ENCODE measurements around the gene SGSM2.

Gene SGSM2

DNA sequence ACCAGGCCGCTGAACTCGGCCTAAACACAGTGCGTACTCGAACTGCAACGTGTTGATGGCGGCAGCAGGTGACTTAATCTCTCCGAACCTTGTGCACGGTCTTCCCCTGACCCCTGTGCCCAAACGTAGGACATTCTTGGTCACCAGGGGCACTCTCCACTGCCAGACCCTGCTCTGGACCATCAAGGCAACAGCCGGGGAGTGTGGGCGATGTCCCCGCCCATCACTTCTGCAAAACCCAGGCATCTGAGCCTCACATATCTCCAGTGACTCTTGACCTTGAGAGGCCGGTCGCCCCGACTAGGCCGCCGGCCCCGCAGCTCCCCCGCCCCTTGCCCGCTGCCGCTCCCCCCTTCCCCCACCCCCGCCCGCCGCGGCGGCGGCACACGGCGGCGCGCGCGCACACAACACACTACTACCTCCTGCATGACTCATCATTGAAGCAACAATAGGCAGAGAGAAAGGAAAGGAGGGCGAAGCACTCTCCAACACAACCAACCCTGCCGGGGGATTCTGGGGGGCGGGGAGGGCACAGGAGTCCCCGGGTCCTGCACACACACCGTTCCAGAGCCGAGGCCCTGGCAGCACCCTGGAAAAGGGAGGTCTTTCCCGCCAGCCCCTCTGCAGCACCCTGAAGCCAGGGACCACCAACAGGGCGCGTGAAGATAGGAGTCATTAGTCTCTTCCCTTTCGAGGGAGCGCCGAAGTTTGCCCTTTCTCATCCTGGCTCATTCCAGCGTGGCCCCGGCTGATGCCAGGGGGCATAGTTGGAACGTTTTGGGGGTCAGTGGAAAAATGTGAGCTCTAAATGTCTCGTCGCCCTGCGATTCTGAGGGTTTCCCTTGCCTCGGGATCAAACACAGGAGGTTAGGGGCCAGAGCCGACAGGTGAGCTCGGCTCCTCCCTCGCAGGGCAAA, 61.6 kb downstream of the SGSM2 start:
- peak; percentile 86 for DNase-seq (ENCODE audit: low spot score)

GRCh38 chr17:2399572-2400473, 62.5 kb downstream of the SGSM2 start:
- DNase-seq (ENCODE audit: low spot score) = peak; percentile 91

DNA sequence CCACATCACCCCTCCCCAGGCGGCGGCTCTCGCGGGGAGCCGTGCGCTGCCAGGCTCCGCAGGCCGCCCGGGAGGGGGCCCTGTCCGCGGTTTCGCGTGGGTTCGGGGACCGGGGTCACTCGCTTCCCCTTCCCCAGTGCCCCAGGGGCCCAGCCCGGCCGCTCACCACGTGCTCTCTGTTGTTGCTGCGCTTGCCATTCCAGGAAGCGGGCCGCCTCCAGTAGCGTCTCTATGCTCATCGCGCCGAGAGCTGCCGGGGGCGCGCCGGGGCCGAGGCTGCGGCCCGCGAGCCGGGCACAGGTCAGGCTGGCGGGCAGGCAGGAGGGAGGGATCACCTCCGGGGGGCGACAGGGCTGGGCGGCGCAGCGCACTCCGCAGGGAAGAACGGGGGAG, 63.2 kb downstream of the SGSM2 start:
- peak; percentile 70 for DNase-seq (ENCODE audit: low spot score)

DNA sequence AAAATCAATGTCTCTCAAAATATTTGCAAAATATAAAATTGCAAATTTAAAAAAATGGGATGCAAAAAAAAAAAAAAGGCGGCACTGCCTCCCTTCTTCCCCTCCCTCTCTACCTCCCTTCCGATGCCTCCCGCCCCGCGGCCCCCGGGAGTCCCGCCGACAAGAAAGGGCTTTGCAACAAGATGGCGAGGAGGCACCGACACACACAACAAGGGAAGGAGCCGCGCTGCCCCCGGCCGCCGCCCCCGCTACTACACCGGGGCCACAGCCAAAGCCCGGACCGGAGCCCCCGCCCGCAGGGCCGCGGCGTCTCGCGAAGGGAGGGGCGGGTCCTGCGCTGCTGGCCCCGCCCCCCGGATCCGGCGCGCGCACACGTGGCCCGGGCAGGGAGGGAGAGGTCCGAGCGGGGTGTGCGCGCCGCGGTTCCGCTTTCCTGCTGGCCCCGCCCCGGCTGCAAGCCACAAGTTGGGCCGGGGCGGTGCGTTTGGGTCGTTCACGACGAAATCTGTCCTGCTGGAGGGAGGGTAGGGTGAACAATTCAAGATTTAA, 63.6 kb downstream of the SGSM2 start, which contains the start of gene MNT:
Gene MNT, minus strand, starts transcription at position 184 of the 549 bp plus-strand sequence. CDS start 348 bp downstream, outside the sequence.
- DNase-seq (ENCODE audit: low spot score) = peak; percentile 93

DNA sequence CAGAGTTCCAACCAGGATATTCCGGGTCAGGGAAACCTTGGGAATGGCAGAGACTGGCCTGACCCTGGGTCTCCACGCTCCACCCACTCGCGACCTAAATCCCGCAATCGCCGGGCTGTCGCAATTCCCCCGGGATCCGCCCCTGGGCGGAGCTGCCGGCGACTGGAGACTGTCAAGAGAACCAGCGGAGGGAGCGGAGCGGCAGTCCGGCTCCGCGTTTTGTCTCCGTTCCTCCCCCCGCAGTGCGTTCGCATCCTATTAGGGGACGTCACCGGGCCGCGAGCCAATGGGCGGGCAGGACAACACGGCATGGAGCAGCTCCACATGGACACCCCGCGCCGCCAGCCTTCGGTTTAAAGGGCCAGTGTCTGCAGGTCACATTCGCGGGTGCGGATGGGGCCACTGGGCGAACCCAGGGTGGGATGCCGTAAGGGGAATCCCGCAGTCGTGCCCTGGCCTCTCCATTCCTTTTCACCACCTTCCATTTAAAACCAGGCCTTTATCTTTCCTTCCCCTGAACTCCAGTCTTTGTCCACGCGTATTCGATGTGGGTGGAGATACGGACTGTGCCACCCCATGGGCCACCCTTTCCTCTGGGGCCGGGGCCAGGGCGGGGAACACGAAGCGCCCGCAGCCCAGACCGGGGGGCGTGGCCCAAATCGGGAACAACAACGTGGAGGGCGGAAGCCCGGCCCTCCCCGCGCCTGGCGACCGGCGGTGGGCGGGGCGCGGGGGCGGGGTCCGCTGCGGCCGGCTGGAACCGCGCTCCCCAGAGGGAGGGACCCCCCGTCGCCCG, 64.3 kb downstream of the SGSM2 start:
- DNase-seq (ENCODE audit: low spot score) = peak; percentile 99

- no peak for DNase-seq (ENCODE audit: low spot score)
Measured at GRCh38 chr17:2402544-2402943, 65.2 kb downstream of the SGSM2 start.

DNA sequence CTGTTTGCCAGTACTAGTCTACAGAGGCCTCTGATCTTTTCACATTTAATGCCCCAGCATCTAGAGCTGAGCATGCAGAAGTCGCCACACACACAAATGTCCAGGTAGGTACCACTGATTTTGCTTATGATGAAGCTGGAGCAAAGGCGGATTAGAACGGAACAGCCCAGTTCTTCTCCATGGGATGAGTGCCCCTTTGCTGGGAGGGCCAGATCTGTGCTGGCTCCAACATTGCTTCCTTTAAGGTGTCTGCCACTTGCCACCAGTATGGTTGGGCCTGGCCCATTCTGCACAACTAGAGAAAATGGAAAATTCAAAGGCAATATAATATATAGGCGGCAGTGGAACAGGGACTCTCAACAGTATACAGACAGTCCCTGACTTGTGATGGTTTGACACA, 65.7 kb downstream of the SGSM2 start:
- no peak for DNase-seq (ENCODE audit: low spot score)

DNA sequence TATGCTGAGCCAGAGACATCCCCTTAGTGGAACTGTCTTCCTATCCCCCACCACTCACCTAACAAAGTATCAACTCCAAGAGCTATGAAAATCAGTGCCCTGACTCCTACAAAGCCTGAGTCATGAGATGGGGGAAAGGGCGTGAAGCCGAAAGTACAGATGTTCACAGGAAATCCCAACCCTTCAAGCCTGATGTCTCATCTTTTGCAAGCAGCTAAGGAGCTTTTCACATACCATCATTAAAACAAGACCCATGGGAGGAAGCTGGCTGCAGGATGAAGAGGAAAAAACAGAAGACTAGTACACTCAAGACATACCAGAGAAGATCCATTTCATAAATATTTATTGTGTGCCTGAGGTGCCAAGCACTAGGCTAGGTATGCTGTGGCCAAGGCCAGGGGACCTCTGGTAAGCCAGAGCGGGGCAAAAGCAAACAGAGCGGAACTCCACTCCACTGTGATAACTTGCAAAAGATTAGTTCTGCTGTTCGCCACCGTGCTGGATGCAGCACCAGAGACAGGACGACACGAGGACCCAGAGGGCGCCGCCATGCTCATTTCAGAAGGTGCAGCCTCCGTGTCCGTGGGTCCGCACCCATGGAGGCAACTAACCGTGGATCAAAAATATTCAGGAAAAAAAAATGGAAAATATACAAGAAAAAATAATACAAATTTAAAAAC, 68.1 kb downstream of the SGSM2 start:
- no peak for DNase-seq (ENCODE audit: low spot score)

- DNase-seq (ENCODE audit: low spot score) = no peak
Measured at GRCh38 chr17:2406271-2406902, 69.1 kb downstream of the SGSM2 start.

DNA sequence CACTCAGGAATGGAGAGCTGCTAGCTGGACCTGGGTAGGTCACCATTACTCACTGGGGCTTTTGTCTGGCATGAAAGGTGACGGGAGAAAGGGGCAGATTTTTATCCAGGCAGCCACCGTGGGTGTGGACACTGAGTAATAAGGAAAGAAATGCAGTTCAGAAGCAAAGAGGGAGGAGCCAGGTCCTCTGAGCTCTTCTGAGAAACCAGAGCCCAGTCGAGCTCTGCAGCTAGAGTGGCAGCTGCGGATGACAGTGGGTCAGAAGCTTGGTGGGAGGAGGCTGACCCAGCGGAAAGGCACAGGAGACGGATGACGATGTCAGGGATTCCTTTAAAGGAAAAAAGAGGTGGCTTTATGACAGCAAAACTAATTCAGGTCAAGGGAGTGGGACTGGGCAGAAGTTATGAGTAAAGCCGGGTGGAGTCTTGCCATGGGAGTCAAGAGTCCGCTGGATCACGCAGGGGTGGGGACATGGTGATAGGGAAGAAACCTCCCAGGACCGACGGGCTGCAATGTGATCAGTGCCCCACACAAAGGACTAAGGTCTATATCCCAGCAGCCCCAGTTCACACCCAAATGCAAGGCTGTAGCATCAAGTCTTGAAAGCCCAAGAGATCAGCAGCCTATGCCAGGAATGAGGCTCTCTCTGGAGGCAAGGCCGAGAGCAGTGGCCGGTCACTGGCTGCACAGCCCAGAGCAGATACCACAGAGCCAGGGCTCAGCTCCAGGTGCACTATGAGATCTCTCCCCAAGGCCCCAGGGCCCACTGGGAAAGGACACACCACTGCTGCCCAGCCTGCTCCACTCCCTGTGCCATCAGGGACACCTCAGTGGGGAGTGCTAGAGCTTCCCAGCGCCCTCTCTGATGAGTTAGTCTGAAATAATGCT, 69.8 kb downstream of the SGSM2 start:
- DNase-seq (ENCODE audit: low spot score) = peak; percentile 92

- no peak for DNase-seq (ENCODE audit: low spot score)
Measured at GRCh38 chr17:2410951-2411350, 73.7 kb downstream of the SGSM2 start.

DNA sequence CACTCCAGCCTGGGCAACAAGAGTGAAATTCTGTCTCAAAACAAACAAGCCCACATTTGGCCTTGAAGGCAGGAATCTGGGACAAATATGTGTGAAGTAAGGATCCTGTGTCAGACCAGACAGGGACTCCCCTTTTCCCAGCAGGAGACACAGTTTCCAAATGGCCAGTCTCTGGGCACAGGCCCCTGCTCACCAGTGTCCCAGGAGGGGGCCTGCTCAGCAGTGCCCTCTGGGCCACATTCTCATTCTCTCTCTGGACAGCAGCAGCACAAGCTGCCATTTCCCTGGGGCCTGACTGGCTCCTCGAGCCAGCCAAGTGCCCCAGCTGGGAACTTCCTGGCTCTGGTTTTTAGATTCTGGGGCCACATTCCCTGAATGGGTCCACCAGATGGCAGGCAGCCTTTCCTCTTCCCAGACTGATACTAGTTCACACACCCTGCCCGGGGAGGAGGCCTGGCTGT, 75.3 kb downstream of the SGSM2 start:
- DNase-seq (ENCODE audit: low spot score) = no peak

DNA sequence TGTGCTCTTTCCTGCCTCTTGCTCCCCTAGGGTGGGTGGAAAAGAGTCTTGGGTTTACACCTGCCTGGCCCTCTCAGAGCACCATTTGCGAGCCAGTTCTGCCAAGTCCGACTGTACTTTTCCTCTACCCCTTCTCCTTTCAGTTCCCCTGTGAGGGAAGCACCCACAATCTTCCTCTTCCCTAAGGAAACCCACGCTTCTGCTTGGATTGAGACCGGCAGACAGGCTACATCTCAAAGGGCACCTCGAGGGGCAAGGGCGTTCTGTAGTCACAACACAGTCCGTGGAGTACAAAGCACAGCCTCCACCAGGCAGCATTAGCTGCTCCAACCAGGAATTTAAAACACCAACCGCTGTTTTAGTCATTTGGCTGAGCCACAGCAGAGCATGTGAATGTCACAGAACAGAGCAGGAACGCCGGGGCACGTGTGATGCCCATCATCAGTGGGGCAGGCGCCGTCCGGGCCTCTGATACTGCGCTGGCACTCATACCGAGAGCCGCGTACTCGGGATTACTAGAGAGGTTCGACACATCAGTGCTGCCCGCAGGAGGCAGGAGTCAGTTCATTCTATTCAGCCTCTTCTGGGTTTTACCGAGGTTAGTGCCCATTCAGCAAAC, 77.3 kb downstream of the SGSM2 start:
- DNase-seq (ENCODE audit: low spot score) = no peak

DNA sequence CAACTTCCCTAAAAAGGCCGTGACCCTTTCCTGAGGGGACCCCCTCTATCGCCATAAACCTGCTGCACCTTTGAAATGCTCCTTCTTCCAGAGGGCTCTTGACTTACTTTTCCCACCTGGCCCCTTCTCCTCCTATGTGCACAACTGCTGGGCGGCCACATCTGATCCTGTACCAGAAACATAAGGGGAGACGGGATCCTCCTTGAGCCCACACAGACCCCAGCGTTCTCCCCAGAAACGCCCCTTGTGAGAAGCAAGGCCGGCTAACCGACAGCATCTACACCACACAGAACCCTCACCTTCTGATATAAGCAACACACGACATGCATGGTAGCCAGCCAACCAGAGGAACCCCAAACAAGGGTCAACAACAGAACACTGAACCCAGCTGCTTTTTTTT, 77.8 kb downstream of the SGSM2 start:
- no peak for DNase-seq (ENCODE audit: low spot score)

DNA sequence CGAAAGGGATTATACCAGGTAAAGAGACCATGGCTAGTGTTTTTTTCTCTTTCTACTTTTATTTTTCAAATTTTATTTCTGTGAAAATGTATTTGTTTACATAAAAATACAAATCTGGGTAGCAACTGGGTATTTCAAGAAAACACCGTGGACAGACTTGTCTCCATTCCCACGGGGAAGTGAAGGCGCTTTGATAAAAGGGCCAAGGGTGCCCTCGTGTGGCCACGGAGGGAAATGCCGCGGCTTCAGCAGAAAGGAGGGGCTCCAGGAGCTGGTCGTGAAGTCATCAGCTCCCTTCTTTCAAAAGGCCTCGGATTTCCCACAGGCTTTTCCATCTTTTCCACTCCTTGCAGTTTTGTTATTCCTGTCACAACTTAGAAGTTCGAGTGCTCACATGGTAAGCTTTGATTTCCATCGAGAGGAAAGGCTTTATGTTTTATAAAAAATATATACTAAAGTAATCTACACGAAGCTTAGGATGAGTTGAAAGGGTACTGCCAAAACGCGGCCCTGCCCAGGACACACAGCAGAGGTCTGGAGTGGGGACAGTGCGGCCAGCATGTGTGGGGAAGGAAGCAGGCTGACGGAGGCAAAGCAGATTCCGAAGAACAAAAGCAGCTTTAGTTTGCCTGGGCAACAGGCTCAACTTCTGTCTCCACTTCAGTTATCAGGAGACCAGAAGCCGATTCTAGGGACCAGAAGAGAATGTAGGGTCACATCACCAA, 78.9 kb downstream of the SGSM2 start:
- peak; percentile 63 for DNase-seq (ENCODE audit: low spot score)

GRCh38 chr17:2418572-2418971, 81.3 kb downstream of the SGSM2 start:
- DNase-seq (ENCODE audit: low spot score) = no peak

DNA sequence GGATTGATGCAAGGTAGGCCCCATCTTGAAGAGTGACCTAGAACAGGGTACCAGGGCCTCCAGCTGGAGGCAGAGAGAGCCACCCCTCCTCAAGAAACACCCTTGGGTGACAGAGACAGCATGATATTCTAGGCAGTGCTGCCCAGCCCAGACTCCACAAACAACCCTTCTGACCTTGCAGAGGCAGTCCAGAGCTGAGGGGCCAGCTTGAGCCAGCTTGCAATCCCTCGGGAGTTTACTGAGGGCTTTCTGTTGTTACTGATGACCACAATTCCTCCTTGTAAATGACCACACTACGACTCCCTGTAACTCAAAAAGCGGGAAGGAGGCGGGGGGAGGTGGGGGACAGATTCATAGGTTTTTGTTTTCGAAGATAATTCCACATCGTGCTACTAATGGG, 82.2 kb downstream of the SGSM2 start:
- no peak for DNase-seq (ENCODE audit: low spot score)

DNA sequence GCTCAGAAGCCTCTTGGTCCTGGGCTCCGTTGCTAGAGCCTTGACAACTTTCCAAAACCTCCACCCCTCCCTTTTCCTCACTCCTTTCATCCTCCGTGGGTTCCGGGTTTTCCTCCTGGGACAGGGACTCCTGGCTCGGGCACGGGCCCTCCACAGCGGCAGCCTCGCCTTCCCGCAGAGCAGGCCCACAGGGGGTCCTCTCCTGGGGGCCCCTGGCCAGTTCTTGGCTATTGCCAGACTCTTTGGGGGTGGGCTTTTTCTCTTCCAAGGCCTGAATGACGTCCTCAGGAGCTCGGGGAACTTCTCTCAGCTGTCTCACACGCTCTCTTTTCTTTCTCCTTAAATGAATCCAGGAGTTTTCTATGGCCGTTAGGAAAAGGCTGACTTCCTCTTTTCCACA, 82.9 kb downstream of the SGSM2 start:
- no peak for DNase-seq (ENCODE audit: low spot score)
